Adrenal gland (tissue), 5 donors: ENCODE measurements around the gene PNP.

ENCODE experiments used
- POLR2A ChIP-seq, 2 donors: fragments of 450-650 bp; IDR thresholded peaks; one replicate each; pipeline ENCODE4 v1.6.1; 2017; ENCODE audit warnings: antibody characterized with exemption in 2 of 2, mild to moderate bottlenecking in 2 of 2, moderate library complexity in 1 of 2
- TF ChIP-seq, protein P1 (sequence below), 6 experiments: fragments of 450-650 bp in 4 of 6; fragments of 200-600 bp in 2 of 6; sonication (generic) in 1 of 6; IDR thresholded peaks; 1 replicate in 5 of 6; 2 replicates in 1 of 6; pipeline versions ENCODE4 v1.5.1 to v1.8.0; 2016 to 2021; ENCODE audit warnings: antibody characterized with exemption in 6 of 6, mild to moderate bottlenecking in 2 of 6, moderate library complexity in 1 of 6
- donor health status: DM: no; HTN: no; CAD: no.

DNA sequence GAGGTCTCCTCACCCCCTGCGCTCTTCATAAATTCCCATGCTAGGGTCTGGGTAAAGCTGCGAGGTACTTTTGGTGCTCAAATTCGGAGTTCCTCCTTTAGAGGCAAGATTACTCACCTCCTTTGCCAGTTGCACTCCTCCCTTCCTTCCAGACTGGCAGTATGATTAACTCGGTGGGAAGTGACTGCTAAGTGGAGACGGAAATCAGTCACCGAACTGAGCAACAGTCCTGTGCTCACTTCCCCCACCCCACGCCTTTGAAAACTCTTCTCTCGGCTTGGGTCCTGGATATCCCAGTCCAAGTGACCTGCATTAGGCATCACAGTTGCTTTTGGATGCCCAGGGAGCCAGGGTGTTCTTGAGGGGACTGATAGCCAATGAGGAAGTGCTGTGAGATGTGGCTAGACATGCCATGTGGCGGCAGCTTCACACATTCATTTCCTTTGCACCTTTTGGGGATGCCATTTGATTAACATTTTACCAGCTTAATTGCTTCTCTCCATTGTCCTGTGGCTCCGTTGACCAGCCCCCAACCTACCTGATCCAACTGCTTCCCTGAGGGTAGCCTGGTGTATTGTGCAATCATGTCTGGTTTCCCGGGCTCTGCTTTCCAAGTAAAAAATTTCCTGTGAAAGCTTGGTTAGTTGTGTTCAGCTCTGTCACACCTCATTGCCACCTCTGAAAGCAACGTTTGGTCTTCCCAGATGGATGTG, 840 bp downstream of the PNP start:
- TF ChIP-seq, protein P1, sequence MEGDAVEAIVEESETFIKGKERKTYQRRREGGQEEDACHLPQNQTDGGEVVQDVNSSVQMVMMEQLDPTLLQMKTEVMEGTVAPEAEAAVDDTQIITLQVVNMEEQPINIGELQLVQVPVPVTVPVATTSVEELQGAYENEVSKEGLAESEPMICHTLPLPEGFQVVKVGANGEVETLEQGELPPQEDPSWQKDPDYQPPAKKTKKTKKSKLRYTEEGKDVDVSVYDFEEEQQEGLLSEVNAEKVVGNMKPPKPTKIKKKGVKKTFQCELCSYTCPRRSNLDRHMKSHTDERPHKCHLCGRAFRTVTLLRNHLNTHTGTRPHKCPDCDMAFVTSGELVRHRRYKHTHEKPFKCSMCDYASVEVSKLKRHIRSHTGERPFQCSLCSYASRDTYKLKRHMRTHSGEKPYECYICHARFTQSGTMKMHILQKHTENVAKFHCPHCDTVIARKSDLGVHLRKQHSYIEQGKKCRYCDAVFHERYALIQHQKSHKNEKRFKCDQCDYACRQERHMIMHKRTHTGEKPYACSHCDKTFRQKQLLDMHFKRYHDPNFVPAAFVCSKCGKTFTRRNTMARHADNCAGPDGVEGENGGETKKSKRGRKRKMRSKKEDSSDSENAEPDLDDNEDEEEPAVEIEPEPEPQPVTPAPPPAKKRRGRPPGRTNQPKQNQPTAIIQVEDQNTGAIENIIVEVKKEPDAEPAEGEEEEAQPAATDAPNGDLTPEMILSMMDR (IDR thresholded peaks at IDR 0.05): no peak
- TF ChIP-seq POLR2A (IDR thresholded peaks at IDR 0.05): no peak
